Panc1 (cell line): ENCODE measurements around the gene OR11H7. TPM values are rescaled to one million over a fixed set of nuclear protein-coding genes. Genes with fewer than 3 reads are reported as not detected.

Source experiments
- ATAC-seq: fragments of 200-7000 bp; cut with Tn5 transposase; 2 replicates; pipeline ENCODE4 v1.9.1; 2020; ENCODE audit warnings: mild to moderate bottlenecking, moderate library complexity
- Bru-seq: library from RNA; stranded (reverse); fragments of 400-500 nt; gene quantifications from one replicate; lab custom pipeline; 2021; lab: Mats Ljungman, UMichigan
- BruChase-seq, 2 experiments: library from RNA; stranded (reverse); fragments of 400-500 nt; gene quantifications; one replicate each; lab custom pipeline; 2021; lab: Mats Ljungman, UMichigan
- BruUV-seq: library from RNA; stranded (reverse); fragments of 400-500 nt; replicated peaks from 2 replicates; lab custom pipeline; 2021; lab: Mats Ljungman, UMichigan
- CTCF ChIA-PET: fragments of 300-600 bp; sonication (Branson Sonifier 250); formaldehyde crosslinking; loops from one replicate; lab custom pipeline; 2022; ENCODE audit warnings: antibody characterized with exemption; lab: Charles Lee
- POLR2A ChIA-PET: fragments of 300-600 bp; sonication (Branson Sonifier 250); formaldehyde crosslinking; loops from one replicate; lab custom pipeline; 2022; ENCODE audit warnings: antibody characterized with exemption; lab: Charles Lee
- DNase-seq: peaks from one replicate; pipeline ENCODE4 v3.0.0-alpha.2; 2010; ENCODE audit warnings: low read depth, low spot score
- H3K27ac ChIP-seq: 2 replicates; pipeline ENCODE4 v1.5.1; 2011; ENCODE audit warnings: mild to moderate bottlenecking, low read length, inconsistent platforms
- H3K27me3 ChIP-seq: fragments of 200-500 bp; sonication (Bioruptor generic); 2 replicates; pipeline ENCODE4 v1.6.0; 2014; ENCODE audit warnings: low read length, inconsistent platforms; ENCODE audit not compliant: control insufficient read depth, insufficient read depth
- H3K36me3 ChIP-seq: fragments of 200-500 bp; sonication (Bioruptor generic); 2 replicates; pipeline ENCODE4 v1.5.1; 2014; ENCODE audit warnings: inconsistent platforms, mild to moderate bottlenecking, low read length, moderate library complexity; ENCODE audit not compliant: control insufficient read depth, insufficient read depth
- H3K4me1 ChIP-seq: 2 replicates; pipeline ENCODE4 v1.5.1; 2011; ENCODE audit warnings: inconsistent platforms, mild to moderate bottlenecking, low read length, moderate library complexity; ENCODE audit not compliant: control insufficient read depth, insufficient read depth
- H3K4me3 ChIP-seq, 2 experiments: 2 replicates each; pipeline ENCODE4 v1.5.1; 2011 to 2012; ENCODE audit warnings: low read depth in 2 of 2, low read length in 2 of 2, mild to moderate bottlenecking in 2 of 2, inconsistent platforms in 1 of 2, moderate library complexity in 1 of 2
- H3K9me3 ChIP-seq: fragments of 200-500 bp; sonication (Bioruptor generic); 2 replicates; pipeline ENCODE4 v1.5.1; 2014; ENCODE audit warnings: low read depth, mild to moderate bottlenecking, inconsistent platforms, low read length, moderate library complexity; ENCODE audit not compliant: control insufficient read depth, insufficient read depth
- POLR2AphosphoS5 ChIP-seq: IDR thresholded peaks from 2 replicates; pipeline ENCODE4 v1.6.1; 2012; ENCODE audit warnings: mild to moderate bottlenecking, low read depth, low read length, moderate library complexity
- SIN3A ChIP-seq: IDR thresholded peaks from 2 replicates; pipeline ENCODE4 v1.6.1; 2012; ENCODE audit warnings: low read depth, mild to moderate bottlenecking, low read length, moderate library complexity, borderline replicate concordance; ENCODE audit not compliant: insufficient read depth
- TCF7L2 ChIP-seq: IDR thresholded peaks from 2 replicates; pipeline ENCODE4 v1.6.1; 2011; ENCODE audit warnings: mild to moderate bottlenecking, low read depth, low read length, inconsistent platforms
- in situ Hi-C: cut with HindIII; loops from 2 replicates; pipeline ENCODE4 v1.10.0; 2016; ENCODE audit warnings: low sequenced_read_pairs, low pct_unique_long_range_greater_than_20kb
- intact Hi-C: fragments of 100-400 bp; cut with micrococcal nuclease; formaldehyde crosslinking; loops from one replicate; pipeline ENCODE4 v1.10.0; 2022; ENCODE audit not compliant: unreplicated experiment
- long read RNA-seq: library from polyadenylated mRNA; unstranded; transcript quantifications from one replicate; pipeline ENCODE4 v2.0.0, GENCODE V29; 2021; ENCODE audit not compliant: unreplicated experiment
- polyA plus RNA-seq: library from polyadenylated mRNA; unstranded; fragments of >200 nt; gene quantifications from one replicate; pipeline ENCODE4 v1.2.1, GENCODE V29; 2012; ENCODE audit warnings: missing spikeins; ENCODE audit not compliant: insufficient read length
- total RNA-seq: library from RNA; stranded (reverse); gene quantifications from one replicate; pipeline ENCODE4 v1.2.1, GENCODE V29; 2021; ENCODE audit not compliant: unreplicated experiment
- TF ChIP-seq, protein P1 (sequence below): fragments of 450-650 bp; IDR thresholded peaks from 2 replicates; pipeline ENCODE4 v1.5.1; 2017; ENCODE audit warnings: mild to moderate bottlenecking

OR11H7 gene
- total RNA-seq = not detected
- polyA plus RNA-seq = not detected
- not detected for Bru-seq, nascent RNA
- not detected for BruChase-seq, experiment 1, labeled RNA remaining after a 2-hour chase
- BruChase-seq, experiment 2, labeled RNA remaining after a 6-hour chase = not detected
- long read RNA-seq = 0 reads

DNA sequence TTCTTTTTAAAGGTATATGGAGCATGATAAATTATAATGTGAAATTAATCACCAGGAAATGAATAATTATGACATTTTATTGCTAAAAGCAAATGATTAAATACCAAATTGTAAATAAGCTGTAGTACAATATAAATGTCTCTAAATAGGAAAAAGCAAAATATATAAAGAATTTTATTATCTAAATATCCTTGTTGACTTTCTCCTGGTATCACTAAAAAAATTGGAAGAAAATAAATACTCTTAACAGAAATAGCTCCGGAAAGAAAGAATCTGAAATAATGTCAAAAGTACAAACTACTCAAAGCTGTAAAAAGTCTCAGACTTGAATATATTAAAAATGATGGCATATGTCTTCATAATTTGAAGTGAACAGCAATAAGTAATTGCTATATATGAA lies at the start of gene OR11H7:
Gene OR11H7 (plus strand): TSS at position 301 of the 400 bp plus-strand sequence.
- ATAC-seq (no peak), DNase-seq (no peak)
- H3K36me3 ChIP-seq = no peaks in the 10 kb centered on the region
- ChIA-PET CTCF (no interaction called here), POLR2A (no interaction called here)
- intact Hi-C loops (no loop called here), in situ Hi-C loops (no loop called here)
- BruUV-seq = no TSS peak
- H3K4me1 ChIP-seq = no peaks in the 10 kb centered on the region
- no peak within 1 kb of the TSS for H3K27ac ChIP-seq
- no peaks in the 10 kb centered on the region for H3K27me3 ChIP-seq
- H3K4me3 ChIP-seq = no peak within 1 kb of the TSS
- H3K9me3 ChIP-seq = no peaks in the 10 kb centered on the region
- TF ChIP-seq, protein P1, sequence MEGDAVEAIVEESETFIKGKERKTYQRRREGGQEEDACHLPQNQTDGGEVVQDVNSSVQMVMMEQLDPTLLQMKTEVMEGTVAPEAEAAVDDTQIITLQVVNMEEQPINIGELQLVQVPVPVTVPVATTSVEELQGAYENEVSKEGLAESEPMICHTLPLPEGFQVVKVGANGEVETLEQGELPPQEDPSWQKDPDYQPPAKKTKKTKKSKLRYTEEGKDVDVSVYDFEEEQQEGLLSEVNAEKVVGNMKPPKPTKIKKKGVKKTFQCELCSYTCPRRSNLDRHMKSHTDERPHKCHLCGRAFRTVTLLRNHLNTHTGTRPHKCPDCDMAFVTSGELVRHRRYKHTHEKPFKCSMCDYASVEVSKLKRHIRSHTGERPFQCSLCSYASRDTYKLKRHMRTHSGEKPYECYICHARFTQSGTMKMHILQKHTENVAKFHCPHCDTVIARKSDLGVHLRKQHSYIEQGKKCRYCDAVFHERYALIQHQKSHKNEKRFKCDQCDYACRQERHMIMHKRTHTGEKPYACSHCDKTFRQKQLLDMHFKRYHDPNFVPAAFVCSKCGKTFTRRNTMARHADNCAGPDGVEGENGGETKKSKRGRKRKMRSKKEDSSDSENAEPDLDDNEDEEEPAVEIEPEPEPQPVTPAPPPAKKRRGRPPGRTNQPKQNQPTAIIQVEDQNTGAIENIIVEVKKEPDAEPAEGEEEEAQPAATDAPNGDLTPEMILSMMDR = no peak
- TF ChIP-seq TCF7L2 (no peak), SIN3A (no peak)

DNA sequence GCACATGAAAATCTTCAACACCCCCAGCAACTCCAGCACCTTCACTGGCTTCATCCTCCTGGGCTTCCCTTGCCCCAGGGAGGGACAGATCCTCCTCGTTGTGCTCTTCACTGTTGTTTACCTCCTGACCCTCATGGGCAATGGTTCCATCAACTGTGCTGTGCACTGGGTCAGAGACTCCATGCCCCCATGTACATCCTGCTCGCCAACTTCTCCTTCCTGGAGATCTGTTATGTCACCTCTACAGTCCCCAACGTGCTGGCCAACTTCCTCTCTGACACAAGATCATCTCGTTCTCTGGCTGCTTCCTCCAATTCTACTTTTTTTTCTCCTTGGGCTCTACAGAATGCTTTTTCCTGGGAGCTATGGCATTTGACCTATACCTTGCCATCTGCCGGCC lies 49.6 kb upstream of the OR11H7 start:
- DNase-seq (no peak), ATAC-seq (no peak)
- in situ Hi-C loops = no loop called here
- POLR2A ChIA-PET = no interaction called here
- CTCF ChIA-PET = no interaction called here
- intact Hi-C loops = no loop called here
- Histone ChIP-seq H3K4me3 (no peak overlapping the region), H3K4me1 (no peaks in the 10 kb centered on the region), H3K36me3 (no peaks in the 10 kb centered on the region), H3K27ac (no peak overlapping the region), H3K27me3 (no peaks in the 10 kb centered on the region), H3K9me3 (no peaks in the 10 kb centered on the region)
- TF ChIP-seq POLR2AphosphoS5 = no peak
- BruUV-seq = no TSS peak

DNA sequence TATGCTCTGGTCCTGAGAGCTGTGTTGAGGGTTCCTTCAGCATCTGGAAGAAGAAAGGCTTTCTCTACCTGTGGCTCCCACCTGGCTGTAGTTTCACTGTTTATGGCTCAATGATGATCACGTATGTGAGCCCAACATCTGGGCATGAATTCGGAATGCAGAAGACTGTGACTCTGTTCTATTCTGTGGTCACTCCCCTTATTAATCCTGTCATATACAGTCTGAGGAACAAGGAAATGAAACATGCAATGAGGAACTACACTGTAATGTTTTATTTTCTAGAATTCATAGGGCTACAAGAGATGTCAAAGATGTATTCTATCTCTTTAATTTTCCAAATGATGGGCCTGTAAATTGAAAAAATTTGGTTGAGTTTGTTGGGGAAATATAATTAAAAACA lies 48.9 kb upstream of the OR11H7 start:
- H3K27ac ChIP-seq = no peak overlapping the region
- DNase-seq (no peak), ATAC-seq (no peak)
- ChIA-PET CTCF (no interaction called here), POLR2A (no interaction called here)
- no peaks in the 10 kb centered on the region for H3K4me1 ChIP-seq
- in situ Hi-C loops (no loop called here), intact Hi-C loops (no loop called here)
- no peak overlapping the region for H3K4me3 ChIP-seq
- no TSS peak for BruUV-seq
- TF ChIP-seq POLR2AphosphoS5 (no peak), SIN3A (no peak)
- H3K9me3 ChIP-seq = no peaks in the 10 kb centered on the region
- no peaks in the 10 kb centered on the region for H3K27me3 ChIP-seq
- no peaks in the 10 kb centered on the region for H3K36me3 ChIP-seq

DNA sequence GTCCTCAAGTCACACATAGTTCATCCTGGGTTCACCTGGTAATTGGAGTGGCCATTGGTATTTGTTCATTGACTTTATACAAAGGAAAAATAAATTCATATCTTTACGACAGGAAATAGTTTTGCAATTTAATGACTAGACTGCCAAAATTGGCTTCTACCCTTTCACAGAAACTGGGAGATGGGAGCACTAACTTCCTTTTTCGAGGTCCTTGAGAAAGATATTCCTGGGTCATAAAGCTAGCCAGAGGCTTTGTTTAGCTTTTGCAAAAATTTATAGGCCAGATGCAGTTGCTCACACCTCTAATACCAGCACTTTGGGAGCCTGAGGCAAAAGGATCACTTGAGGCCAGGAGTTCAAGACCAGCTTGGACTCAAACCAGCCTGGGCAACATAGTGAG lies 48.3 kb upstream of the OR11H7 start:
- Histone ChIP-seq H3K27me3 (no peaks in the 10 kb centered on the region), H3K27ac (no peak overlapping the region), H3K4me3 (no peak overlapping the region), H3K9me3 (no peaks in the 10 kb centered on the region), H3K36me3 (no peaks in the 10 kb centered on the region), H3K4me1 (no peaks in the 10 kb centered on the region)
- TF ChIP-seq SIN3A (no peak), POLR2AphosphoS5 (no peak), TCF7L2 (no peak)
- TF ChIP-seq, protein P1 = no peak
- intact Hi-C loops (no loop called here), in situ Hi-C loops (no loop called here)
- POLR2A ChIA-PET = no interaction called here
- CTCF ChIA-PET = no interaction called here
- no TSS peak for BruUV-seq
- no peak for ATAC-seq
- DNase-seq = no peak
